A673 (cell line): ENCODE measurements around the gene CPM. TPM values are rescaled to one million over a fixed set of nuclear protein-coding genes. Genes with fewer than 3 reads are reported as not detected.
"Not testable (repeated sequence)": the region's sequence is repeated elsewhere in the genome, so short reads cannot be mapped to it uniquely, and the experiment has no call there.

Experiments
- BruUV-seq: library from RNA; stranded (reverse); fragments of 400-500 nt; replicated peaks from 2 replicates; lab custom pipeline; 2021; lab: Mats Ljungman, UMichigan
- CTCF ChIA-PET: fragments of 300-600 bp; sonication (Branson Sonifier 250); formaldehyde crosslinking; loops from one replicate; lab custom pipeline; 2022; ENCODE audit warnings: antibody characterized with exemption; lab: Charles Lee
- POLR2A ChIA-PET: fragments of 300-600 bp; sonication (Branson Sonifier 250); formaldehyde crosslinking; loops from one replicate; lab custom pipeline; 2022; ENCODE audit warnings: antibody characterized with exemption; ENCODE audit not compliant: low non-redundant PET; lab: Charles Lee
- DNase-seq: peaks from one replicate; pipeline ENCODE4 v3.0.0-alpha.2; 2015; ENCODE audit warnings: low spot score
- H3K27ac ChIP-seq: fragments of 200-600 bp; sonication (generic); 2 replicates; pipeline ENCODE4 v1.5.1; 2016; ENCODE audit warnings: mixed run types, low read depth, mild to moderate bottlenecking, mixed read lengths, antibody characterized with exemption, low read length; ENCODE audit not compliant: poor library complexity, severe bottlenecking
- H3K27me3 ChIP-seq: fragments of 200-600 bp; sonication (generic); replicated peaks from 2 replicates; pipeline ENCODE4 v1.6.1; 2017; ENCODE audit warnings: mixed run types, low read depth, mild to moderate bottlenecking, mixed read lengths, antibody characterized with exemption, low read length; ENCODE audit not compliant: insufficient read depth, poor library complexity
- H3K36me3 ChIP-seq: fragments of 200-600 bp; sonication (generic); 2 replicates; pipeline ENCODE4 v1.6.1; 2016; ENCODE audit warnings: mixed run types, mild to moderate bottlenecking, mixed read lengths, antibody characterized with exemption, low read length; ENCODE audit not compliant: insufficient read depth, poor library complexity, severe bottlenecking
- H3K4me1 ChIP-seq: fragments of 200-600 bp; sonication (generic); 2 replicates; pipeline ENCODE4 v1.6.1; 2017; ENCODE audit warnings: mixed run types, mild to moderate bottlenecking, mixed read lengths, antibody characterized with exemption, low read length; ENCODE audit not compliant: insufficient read depth, poor library complexity, severe bottlenecking
- H3K4me3 ChIP-seq: fragments of 200-600 bp; sonication (generic); 2 replicates; pipeline ENCODE4 v1.5.1; 2016; ENCODE audit warnings: low read depth, mixed run types, mild to moderate bottlenecking, mixed read lengths, low read length; ENCODE audit not compliant: poor library complexity, severe bottlenecking
- H3K9me3 ChIP-seq: fragments of 200-600 bp; sonication (generic); 2 replicates; pipeline ENCODE4 v1.6.1; 2016; ENCODE audit warnings: mixed run types, low read depth, mild to moderate bottlenecking, mixed read lengths, antibody characterized with exemption, low read length; ENCODE audit not compliant: poor library complexity, severe bottlenecking
- intact Hi-C: fragments of 100-400 bp; cut with micrococcal nuclease; formaldehyde crosslinking; loops from one replicate; pipeline ENCODE4 v1.10.0; 2022; ENCODE audit not compliant: unreplicated experiment
- total RNA-seq: library from RNA; stranded (reverse); gene quantifications from 2 replicates; pipeline ENCODE4 v1.2.3, GENCODE V29; 2021

The CPM gene
- total RNA-seq, 1 experiment from 2014 or later: 0.84 TPM

DNA sequence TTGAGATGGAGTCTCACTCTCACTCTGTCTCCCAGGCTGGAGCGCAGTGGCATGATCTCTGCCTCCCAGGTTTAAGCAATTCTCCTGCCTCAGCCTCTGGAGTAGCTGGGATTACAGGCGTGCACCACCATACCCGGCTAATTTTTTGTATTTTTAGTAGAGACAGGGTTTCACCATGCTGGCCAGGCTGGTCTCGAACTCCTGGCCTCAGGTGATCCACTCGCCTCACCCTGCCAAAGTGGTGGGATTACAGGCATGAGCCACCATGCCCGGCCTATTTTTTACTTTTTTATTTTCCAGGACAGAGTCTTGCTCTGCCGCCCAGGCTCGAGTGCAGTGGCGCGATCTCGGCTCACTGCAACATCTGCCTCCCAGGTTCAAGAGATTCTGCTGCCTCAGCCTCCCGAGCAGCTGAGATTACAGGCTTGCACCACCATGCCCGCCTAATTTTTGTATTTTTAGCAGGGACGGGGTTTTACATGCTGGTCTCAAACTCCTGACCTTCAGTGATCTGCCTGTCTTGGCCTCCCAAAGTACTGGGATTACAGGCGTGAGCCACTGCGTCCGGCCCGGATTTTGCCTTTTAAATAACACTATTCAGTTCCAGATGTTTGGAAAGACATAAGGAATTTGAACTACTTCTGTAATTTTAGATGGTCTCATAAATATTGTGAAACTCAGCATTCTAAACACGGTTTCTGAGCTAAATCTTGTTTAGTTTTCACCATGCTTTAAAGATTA lies 129.9 kb downstream of the CPM start:
- CTCF ChIA-PET: not testable (repeated sequence)

DNA sequence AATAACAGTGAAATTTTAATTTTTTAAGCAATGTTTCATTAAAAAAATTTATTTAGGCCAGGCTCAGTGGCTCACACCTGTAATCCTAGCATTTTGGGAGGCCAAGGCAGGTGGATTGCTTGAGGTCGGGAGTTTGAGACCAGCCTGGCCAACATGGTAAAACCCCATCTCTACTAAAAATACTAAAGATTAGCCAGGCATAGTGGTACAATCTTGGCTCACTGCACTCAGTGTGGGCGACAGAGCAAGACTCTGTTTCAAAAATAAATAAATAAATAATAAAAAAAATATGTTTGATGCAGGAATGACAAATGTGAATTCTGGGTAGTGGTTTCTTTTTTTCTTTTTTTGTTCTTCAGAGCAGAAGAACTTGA lies 130.6 kb downstream of the CPM start:
- POLR2A ChIA-PET, H3K4me3 ChIP-seq, DNase-seq, H3K9me3 ChIP-seq, H3K36me3 ChIP-seq, H3K27ac ChIP-seq, CTCF ChIA-PET, H3K4me1 ChIP-seq, BruUV-seq, H3K27me3 ChIP-seq: not testable (repeated sequence)
- intact Hi-C loops: loop anchor here (10.0 kb wide), 1 partner anchor 578 kb away; the partner anchor contains the start of gene IL26

More for the DNA sequence above, 129.9 kb downstream of the CPM start:
- H3K4me3 ChIP-seq, BruUV-seq, H3K4me1 ChIP-seq, POLR2A ChIA-PET, H3K27me3 ChIP-seq, H3K9me3 ChIP-seq, H3K36me3 ChIP-seq, H3K27ac ChIP-seq, DNase-seq: not testable (repeated sequence)
- intact Hi-C loops: loop anchor here (10.0 kb wide), 1 partner anchor 578 kb away; the partner anchor contains the start of gene IL26

Other genes with a start within 250 kb of the CPM start
- gene NUP107, start 246.2 kb downstream of the CPM start, total RNA-seq: 127 and 128 TPM in 2 replicates
- 10.1 and 17.8 TPM in 2 replicates for gene SLC35E3, start 187.0 kb downstream of the CPM start, total RNA-seq
- 132 and 149 TPM in 2 replicates for gene MDM2, start 125.0 kb downstream of the CPM start, total RNA-seq